Body of pancreas (tissue), 4 donors: ENCODE data around the gene EPB41. TPM values are rescaled to one million over a fixed set of nuclear protein-coding genes. Genes with fewer than 3 reads are reported as not detected.

Source experiments
- ATAC-seq: fragments of 150-250 bp; one replicate; pipeline ENCODE4 v1.9.1; 2016
- DNase-seq, 4 donors: peaks; one replicate each; pipeline ENCODE4 v3.0.0-alpha.2; 2019
- H3K27ac ChIP-seq, 4 donors: fragments of 200-600 bp; sonication (generic); 1 replicate in 3 of 4; 2 replicates in 1 of 4; pipeline versions ENCODE4 v1.5.1 to v1.6.1; 2016 to 2019; ENCODE audit warnings: mild to moderate bottlenecking in 1 of 4, mixed read lengths in 1 of 4, moderate library complexity in 1 of 4
- H3K27me3 ChIP-seq, 2 donors: fragments of 200-600 bp; sonication (generic); one replicate each; pipeline ENCODE4 v1.6.0; 2016; ENCODE audit warnings: mild to moderate bottlenecking in 1 of 2
- H3K36me3 ChIP-seq, 2 donors: fragments of 200-600 bp; sonication (generic); replicated peaks in 1 of 2; 2 replicates each; pipeline ENCODE4 v1.5.1; 2016; ENCODE audit warnings: low read depth in 2 of 2; ENCODE audit not compliant: insufficient read depth in 1 of 2
- H3K4me1 ChIP-seq: fragments of 200-600 bp; sonication (generic); one replicate; pipeline ENCODE4 v1.6.0; 2016
- H3K4me3 ChIP-seq, 2 donors: fragments of 200-600 bp; sonication (generic); 1 replicate in 1 of 2; 2 replicates in 1 of 2; pipeline ENCODE4 v1.5.1; 2016 to 2019
- H3K9me3 ChIP-seq, 3 donors: fragments of 200-600 bp; sonication (generic); 1 replicate in 2 of 3; 2 replicates in 1 of 3; pipeline ENCODE4 v1.5.1; 2016
- CTCF ChIP-seq, 7 experiments: fragments of 450-650 bp in 4 of 7; fragments of 200-600 bp in 3 of 7; sonication (generic) in 3 of 7; IDR thresholded peaks; one replicate each; pipeline ENCODE4 v1.5.1; 2016 to 2019; ENCODE audit warnings: antibody characterized with exemption in 7 of 7
- POLR2A ChIP-seq, 3 donors: fragments of 450-650 bp; IDR thresholded peaks; one replicate each; pipeline ENCODE4 v1.6.1; 2016; ENCODE audit warnings: antibody characterized with exemption in 3 of 3, mild to moderate bottlenecking in 2 of 3
- WGBS, 2 donors: methylation state at CpG; one replicate each; pipeline ENCODE4 v1.1.5; 2017; 5-methylcytosine and 5-hydroxymethylcytosine counted together
- intact Hi-C: fragments of 100-400 bp; cut with DNase I; formaldehyde crosslinking; loops from one replicate; pipeline ENCODE4 v1.15.1; 2023
- total RNA-seq, 2 donors: library from RNA; depleted of rRNA; stranded (reverse); fragments of >200 nt; gene quantifications; one replicate each; pipeline ENCODE4 v1.1.0, GENCODE V29; 2016

The EPB41 gene
- total RNA-seq, 2 donors from 2014 or later: 45.8 to 54.7 TPM

DNA sequence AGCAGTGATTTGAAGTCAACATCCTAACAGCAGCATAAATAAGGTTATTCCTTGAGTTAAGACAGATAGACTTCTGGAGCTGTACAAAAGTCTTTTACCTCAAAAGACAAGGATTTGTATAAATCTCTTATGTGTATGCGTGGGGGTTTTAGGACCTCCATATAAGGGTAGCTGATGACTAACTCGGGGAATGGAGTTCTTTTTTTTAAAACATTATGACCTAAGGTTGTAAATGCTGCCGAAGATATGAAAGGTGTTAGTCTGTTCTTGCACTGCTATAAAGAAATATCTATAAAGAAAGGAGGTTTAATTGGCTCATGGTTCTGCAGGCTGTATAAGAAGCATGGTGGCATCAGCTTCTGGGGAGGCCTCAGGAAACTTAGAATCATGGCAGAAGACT lies 90.4 kb downstream of the EPB41 start:
- Histone ChIP-seq H3K27me3 (no peaks in the 10 kb centered on the region), H3K4me1 (no peaks in the 10 kb centered on the region), H3K4me3 (no peak overlapping the region), H3K27ac (no peak overlapping the region), H3K36me3 (no peaks in the 10 kb centered on the region), H3K9me3 (no peaks in the 10 kb centered on the region)
- TF ChIP-seq POLR2A (IDR thresholded peaks at IDR 0.05) (no peak), CTCF (IDR thresholded peaks at IDR 0.05) (no peak)
- intact Hi-C loops: no loop called here
- DNase-seq: no peak
- no peak for ATAC-seq
- 82 to 94% methylated on average over 3 of the region's 3 CpGs for WGBS, 2 donors

DNA sequence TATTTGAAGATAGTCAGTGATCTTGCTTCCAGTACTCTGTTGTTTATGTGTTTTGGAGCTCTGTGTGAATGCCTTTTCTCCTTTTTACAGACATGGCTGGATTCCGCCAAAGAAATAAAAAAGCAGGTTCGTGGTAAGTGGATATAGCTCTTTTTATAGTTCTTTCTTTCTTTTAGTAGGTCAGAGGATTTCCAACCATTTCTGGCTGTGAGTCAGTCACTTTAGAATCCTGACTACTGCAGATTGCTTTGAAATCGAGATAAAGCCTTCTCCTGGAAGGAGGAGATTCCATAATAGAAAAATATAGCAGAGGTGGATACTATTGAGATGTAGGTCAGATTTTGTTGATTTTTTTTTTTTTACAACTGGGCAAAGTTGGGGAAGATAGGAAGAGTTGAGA lies 97.4 kb downstream of the EPB41 start:
- no peak for TF ChIP-seq CTCF (IDR thresholded peaks at IDR 0.05)
- no peak for TF ChIP-seq POLR2A (IDR thresholded peaks at IDR 0.05)
- no peak for ATAC-seq
- H3K4me3 ChIP-seq: no peak overlapping the region
- no peak overlapping the region for H3K27ac ChIP-seq
- DNase-seq: no peak
- intact Hi-C loops: no loop called here
- no peaks in the 10 kb centered on the region for H3K36me3 ChIP-seq
- no peaks in the 10 kb centered on the region for H3K4me1 ChIP-seq
- no peaks in the 10 kb centered on the region for H3K9me3 ChIP-seq
- H3K27me3 ChIP-seq: no peaks in the 10 kb centered on the region
- 81 to 88% methylated on average over 3 of the region's 3 CpGs for WGBS, 2 donors

GRCh38 chr1:29017235-29017634 lies 102.9 kb downstream of the EPB41 start:
- 84 to 90% methylated on average over 5 of the region's 5 CpGs for WGBS, 2 donors
- H3K27ac ChIP-seq: no peak overlapping the region
- H3K4me3 ChIP-seq: no peak overlapping the region
- intact Hi-C loops: no loop called here
- DNase-seq (no peak), ATAC-seq (no peak)
- H3K36me3 ChIP-seq: no peaks in the 10 kb centered on the region
- H3K9me3 ChIP-seq: no peaks in the 10 kb centered on the region
- no peak for TF ChIP-seq CTCF (IDR thresholded peaks at IDR 0.05)
- TF ChIP-seq POLR2A (IDR thresholded peaks at IDR 0.05): no peak
- H3K27me3 ChIP-seq: no peaks in the 10 kb centered on the region
- H3K4me1 ChIP-seq: no peaks in the 10 kb centered on the region

DNA sequence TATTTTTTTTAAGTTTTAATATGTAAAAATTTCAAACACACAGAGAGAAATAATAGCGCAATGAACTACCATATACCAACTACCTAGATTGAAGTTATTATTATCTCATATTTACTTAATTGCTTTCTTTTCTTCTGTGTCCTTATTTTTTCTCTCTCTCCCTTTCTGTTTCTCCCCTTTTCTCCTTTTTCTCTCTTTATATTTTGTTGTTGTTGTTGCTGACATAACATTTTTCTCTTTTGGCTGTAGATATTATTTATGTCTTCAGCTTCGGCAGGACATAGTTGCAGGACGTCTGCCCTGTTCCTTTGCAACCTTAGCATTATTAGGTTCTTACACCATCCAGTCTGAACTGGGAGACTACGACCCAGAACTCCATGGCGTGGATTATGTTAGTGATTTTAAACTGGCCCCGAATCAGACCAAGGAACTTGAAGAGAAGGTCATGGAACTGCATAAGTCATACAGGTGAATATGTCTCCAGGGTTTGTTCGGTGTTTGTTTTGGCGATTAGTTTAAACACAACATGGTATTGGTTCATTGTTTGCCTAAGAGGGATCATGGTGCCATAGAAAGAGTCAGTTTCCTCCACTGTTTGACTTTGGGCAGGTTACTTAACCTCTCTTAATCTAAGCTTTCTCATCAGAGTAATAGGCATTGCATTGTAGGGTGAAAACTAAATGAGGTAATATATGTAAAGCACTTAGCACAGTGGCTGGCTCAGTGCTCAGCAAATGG lies 103.8 kb downstream of the EPB41 start:
- intact Hi-C loops: no loop called here
- 87 to 89% methylated on average over 8 of the region's 8 CpGs for WGBS, 2 donors
- Histone ChIP-seq H3K36me3 (no peaks in the 10 kb centered on the region), H3K27ac (no peak overlapping the region), H3K4me1 (no peaks in the 10 kb centered on the region), H3K9me3 (no peaks in the 10 kb centered on the region), H3K4me3 (no peak overlapping the region), H3K27me3 (no peaks in the 10 kb centered on the region)
- no peak for ATAC-seq
- no peak for DNase-seq
- TF ChIP-seq POLR2A (IDR thresholded peaks at IDR 0.05): no peak
- no peak for TF ChIP-seq CTCF (IDR thresholded peaks at IDR 0.05)

- H3K27me3 ChIP-seq: no peaks in the 10 kb centered on the region
- no peak for ATAC-seq
- H3K36me3 ChIP-seq: no peaks in the 10 kb centered on the region
- 96 to 98% methylated on average over 3 of the region's 3 CpGs for WGBS, 2 donors
- no peak overlapping the region for H3K4me3 ChIP-seq
- no peak for TF ChIP-seq CTCF (IDR thresholded peaks at IDR 0.05)
- TF ChIP-seq POLR2A (IDR thresholded peaks at IDR 0.05): no peak
- no peak overlapping the region for H3K27ac ChIP-seq
- intact Hi-C loops: loop anchor here (10.0 kb wide), 1 partner anchor 238 kb away; no protein-coding TSS in a partner anchor
- no peaks in the 10 kb centered on the region for H3K9me3 ChIP-seq
- no peak for DNase-seq
- H3K4me1 ChIP-seq: no peaks in the 10 kb centered on the region
Measured at GRCh38 chr1:29022620-29023019, 108.3 kb downstream of the EPB41 start.
